ENCODE results near the gene MADCAM1.

Gene MADCAM1

GRCh38 chr19:540867-541637, 44.8 kb downstream of the MADCAM1 start:
- peaks cover 4 to 56% of the 10 kb centered on the region in 2 donors for H3K36me3 ChIP-seq (ENCODE audit: control insufficient read depth in 1 of 2, insufficient read depth in 2 of 2, low read length in 2 of 2)
- no peaks in the 10 kb centered on the region for H3K9me3 ChIP-seq (ENCODE audit: control insufficient read depth in 1 of 2, low read length in 2 of 2)
- no peak overlapping the region for H3K27ac ChIP-seq (ENCODE audit: low read length)
- H3K4me3 ChIP-seq (ENCODE audit: low read depth in 1 of 2, low read length in 2 of 2): no peak overlapping the region
- no peaks in the 10 kb centered on the region for H3K4me1 ChIP-seq (ENCODE audit: control insufficient read depth in 1 of 2, insufficient read depth in 2 of 2, low read length in 2 of 2)
- H3K27me3 ChIP-seq (ENCODE audit: low read depth, low read length): no peaks in the 10 kb centered on the region

- Histone ChIP-seq H3K27me3 (ENCODE audit: low read depth, low read length) (no peaks in the 10 kb centered on the region), H3K4me1 (ENCODE audit: control insufficient read depth in 1 of 2, insufficient read depth in 2 of 2, low read length in 2 of 2) (no peaks in the 10 kb centered on the region), H3K9me3 (ENCODE audit: control insufficient read depth in 1 of 2, low read length in 2 of 2) (no peaks in the 10 kb centered on the region), H3K27ac (ENCODE audit: low read length) (no peak overlapping the region), H3K36me3 (ENCODE audit: control insufficient read depth in 1 of 2, insufficient read depth in 2 of 2, low read length in 2 of 2) (peaks cover 4 to 49% of the 10 kb centered on the region in 2 donors), H3K4me3 (ENCODE audit: low read depth in 1 of 2, low read length in 2 of 2) (no peak overlapping the region)
Measured at GRCh38 chr19:541699-542098, 45.4 kb downstream of the MADCAM1 start.

GRCh38 chr19:542173-542866, 46.0 kb downstream of the MADCAM1 start:
- Histone ChIP-seq H3K4me3 (ENCODE audit: low read depth in 1 of 2, low read length in 2 of 2) (no peak overlapping the region), H3K36me3 (ENCODE audit: control insufficient read depth in 1 of 2, insufficient read depth in 2 of 2, low read length in 2 of 2) (peaks cover 4 to 43% of the 10 kb centered on the region in 2 donors), H3K4me1 (ENCODE audit: control insufficient read depth in 1 of 2, insufficient read depth in 2 of 2, low read length in 2 of 2) (no peaks in the 10 kb centered on the region), H3K9me3 (ENCODE audit: control insufficient read depth in 1 of 2, low read length in 2 of 2) (no peaks in the 10 kb centered on the region), H3K27ac (ENCODE audit: low read length) (no peak overlapping the region), H3K27me3 (ENCODE audit: low read depth, low read length) (no peaks in the 10 kb centered on the region)

GRCh38 chr19:543910-544608, 47.8 kb downstream of the MADCAM1 start, which contains the start of gene GZMM:
Gene GZMM, plus strand, starts transcription at chr19:544053. Its CDS starts 19 bp downstream, at chr19:544072.
- no peaks in the 10 kb centered on the region for H3K4me1 ChIP-seq (ENCODE audit: control insufficient read depth in 1 of 2, insufficient read depth in 2 of 2, low read length in 2 of 2)
- peaks cover 4 to 29% of the 10 kb centered on the region in 2 donors for H3K36me3 ChIP-seq (ENCODE audit: control insufficient read depth in 1 of 2, insufficient read depth in 2 of 2, low read length in 2 of 2)
- no peak within 1 kb of the TSS for H3K4me3 ChIP-seq (ENCODE audit: low read depth in 1 of 2, low read length in 2 of 2)
- no peaks in the 10 kb centered on the region for H3K27me3 ChIP-seq (ENCODE audit: low read depth, low read length)
- no peaks in the 10 kb centered on the region for H3K9me3 ChIP-seq (ENCODE audit: control insufficient read depth in 1 of 2, low read length in 2 of 2)
- no peak within 1 kb of the TSS for H3K27ac ChIP-seq (ENCODE audit: low read length)

GRCh38 chr19:547117-547516, 50.8 kb downstream of the MADCAM1 start:
- no peaks in the 10 kb centered on the region for H3K9me3 ChIP-seq (ENCODE audit: control insufficient read depth in 1 of 2, low read length in 2 of 2)
- no peak overlapping the region for H3K4me3 ChIP-seq (ENCODE audit: low read depth in 1 of 2, low read length in 2 of 2)
- H3K4me1 ChIP-seq (ENCODE audit: control insufficient read depth in 1 of 2, insufficient read depth in 2 of 2, low read length in 2 of 2): no peaks in the 10 kb centered on the region
- no peak overlapping the region for H3K27ac ChIP-seq (ENCODE audit: low read length)
- H3K36me3 ChIP-seq (ENCODE audit: control insufficient read depth in 1 of 2, insufficient read depth in 2 of 2, low read length in 2 of 2): peaks cover 0 to 6% of the 10 kb centered on the region in 2 donors
- H3K27me3 ChIP-seq (ENCODE audit: low read depth, low read length): no peaks in the 10 kb centered on the region

GRCh38 chr19:547836-548720, 51.8 kb downstream of the MADCAM1 start:
- Histone ChIP-seq H3K9me3 (ENCODE audit: control insufficient read depth in 1 of 2, low read length in 2 of 2) (no peaks in the 10 kb centered on the region), H3K27ac (ENCODE audit: low read length) (no peak overlapping the region), H3K4me3 (ENCODE audit: low read depth in 1 of 2, low read length in 2 of 2) (no peak overlapping the region), H3K27me3 (ENCODE audit: low read depth, low read length) (no peaks in the 10 kb centered on the region), H3K36me3 (ENCODE audit: control insufficient read depth in 1 of 2, insufficient read depth in 2 of 2, low read length in 2 of 2) (no peaks in the 10 kb centered on the region), H3K4me1 (ENCODE audit: control insufficient read depth in 1 of 2, insufficient read depth in 2 of 2, low read length in 2 of 2) (no peaks in the 10 kb centered on the region)

- no peaks in the 10 kb centered on the region for H3K27me3 ChIP-seq (ENCODE audit: low read depth, low read length)
- H3K27ac ChIP-seq (ENCODE audit: low read length): no peak overlapping the region
- H3K4me3 ChIP-seq (ENCODE audit: low read depth in 1 of 2, low read length in 2 of 2): no peak overlapping the region
- no peaks in the 10 kb centered on the region for H3K36me3 ChIP-seq (ENCODE audit: control insufficient read depth in 1 of 2, insufficient read depth in 2 of 2, low read length in 2 of 2)
- no peaks in the 10 kb centered on the region for H3K9me3 ChIP-seq (ENCODE audit: control insufficient read depth in 1 of 2, low read length in 2 of 2)
- H3K4me1 ChIP-seq (ENCODE audit: control insufficient read depth in 1 of 2, insufficient read depth in 2 of 2, low read length in 2 of 2): no peaks in the 10 kb centered on the region
Measured at GRCh38 chr19:548886-549830, 52.9 kb downstream of the MADCAM1 start.

- no peak overlapping the region for H3K27ac ChIP-seq (ENCODE audit: low read length)
- no peak overlapping the region for H3K4me3 ChIP-seq (ENCODE audit: low read depth in 1 of 2, low read length in 2 of 2)
- H3K9me3 ChIP-seq (ENCODE audit: control insufficient read depth in 1 of 2, low read length in 2 of 2): no peaks in the 10 kb centered on the region
- no peaks in the 10 kb centered on the region for H3K27me3 ChIP-seq (ENCODE audit: low read depth, low read length)
- H3K36me3 ChIP-seq (ENCODE audit: control insufficient read depth in 1 of 2, insufficient read depth in 2 of 2, low read length in 2 of 2): no peaks in the 10 kb centered on the region
- H3K4me1 ChIP-seq (ENCODE audit: control insufficient read depth in 1 of 2, insufficient read depth in 2 of 2, low read length in 2 of 2): peaks cover 0 to 8% of the 10 kb centered on the region in 2 donors
Measured at GRCh38 chr19:554817-555216, 58.5 kb downstream of the MADCAM1 start.

Measured in muscle layer of duodenum (tissue), 2 donors.